ENCODE measurements around the gene CEMP1.
A peak's percentile ranks its signal among the peaks of the same experiment; 100 is the strongest.
"Not testable (repeated sequence)": the region's sequence is repeated elsewhere in the genome, so short reads cannot be mapped to it uniquely, and the experiment has no call there.

CEMP1 gene

GRCh38 chr16:2535625-2536013 lies 4.4 kb upstream of the CEMP1 start:
- DNase-seq, result no peak

DNA sequence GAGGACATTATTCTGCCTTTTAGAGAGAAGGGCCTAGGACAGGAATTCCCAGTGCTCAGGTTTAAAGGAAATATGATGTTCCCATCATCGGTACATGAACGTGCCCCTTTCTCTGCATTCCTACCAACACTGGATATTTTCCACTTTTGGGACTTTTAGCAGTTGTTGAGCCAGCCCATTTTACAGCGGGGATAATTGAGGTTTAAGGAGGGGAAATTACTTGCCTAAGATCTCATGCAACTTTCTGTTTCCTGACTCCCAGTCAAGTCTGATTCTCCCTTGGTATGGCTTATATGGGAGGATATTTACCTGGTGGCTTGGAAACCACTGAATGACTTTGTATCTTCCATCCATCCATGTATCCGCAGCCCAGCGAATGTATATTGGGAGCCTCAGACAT lies 3.1 kb upstream of the CEMP1 start:
- DNase-seq, result not testable (repeated sequence)

- DNase-seq, result no peak
Measured at GRCh38 chr16:2533912-2534311, 2.7 kb upstream of the CEMP1 start.

DNA sequence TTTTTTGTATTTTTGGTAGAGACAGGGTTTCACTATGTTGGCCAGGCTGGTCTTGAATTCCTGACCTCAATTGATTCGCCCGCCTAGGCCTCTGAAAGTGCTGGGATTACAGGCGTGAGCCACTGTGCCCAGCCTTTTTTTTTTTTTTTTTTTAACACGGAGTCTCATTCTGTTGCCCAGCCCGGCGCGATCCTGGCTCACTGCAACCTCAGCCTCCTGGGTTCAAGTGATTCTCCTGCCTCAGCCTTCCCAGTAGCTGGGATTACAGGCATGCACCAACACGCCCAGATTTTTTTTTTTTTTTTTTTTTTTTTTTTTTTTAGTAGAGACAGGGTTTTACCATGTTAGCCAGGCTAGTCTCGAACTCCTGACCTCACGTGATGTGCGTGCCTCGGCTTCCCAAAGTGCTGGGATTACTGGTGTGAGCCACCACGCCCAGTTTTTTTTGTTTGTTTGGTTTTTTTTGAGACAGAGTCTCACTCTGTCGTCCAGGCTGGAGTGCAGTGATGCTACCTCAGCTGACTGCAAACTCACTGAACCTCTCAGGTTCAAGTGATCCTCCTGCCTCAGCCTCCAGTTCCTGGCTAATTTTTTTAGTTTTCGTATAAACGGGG lies 2.0 kb upstream of the CEMP1 start:
- not testable (repeated sequence) for DNase-seq

GRCh38 chr16:2532494-2533141 lies 1.4 kb upstream of the CEMP1 start:
- DNase-seq, result peak; percentile 35

GRCh38 chr16:2531696-2532493 lies 687 bp upstream of the CEMP1 start:
- DNase-seq, result peak; percentile 82

DNA sequence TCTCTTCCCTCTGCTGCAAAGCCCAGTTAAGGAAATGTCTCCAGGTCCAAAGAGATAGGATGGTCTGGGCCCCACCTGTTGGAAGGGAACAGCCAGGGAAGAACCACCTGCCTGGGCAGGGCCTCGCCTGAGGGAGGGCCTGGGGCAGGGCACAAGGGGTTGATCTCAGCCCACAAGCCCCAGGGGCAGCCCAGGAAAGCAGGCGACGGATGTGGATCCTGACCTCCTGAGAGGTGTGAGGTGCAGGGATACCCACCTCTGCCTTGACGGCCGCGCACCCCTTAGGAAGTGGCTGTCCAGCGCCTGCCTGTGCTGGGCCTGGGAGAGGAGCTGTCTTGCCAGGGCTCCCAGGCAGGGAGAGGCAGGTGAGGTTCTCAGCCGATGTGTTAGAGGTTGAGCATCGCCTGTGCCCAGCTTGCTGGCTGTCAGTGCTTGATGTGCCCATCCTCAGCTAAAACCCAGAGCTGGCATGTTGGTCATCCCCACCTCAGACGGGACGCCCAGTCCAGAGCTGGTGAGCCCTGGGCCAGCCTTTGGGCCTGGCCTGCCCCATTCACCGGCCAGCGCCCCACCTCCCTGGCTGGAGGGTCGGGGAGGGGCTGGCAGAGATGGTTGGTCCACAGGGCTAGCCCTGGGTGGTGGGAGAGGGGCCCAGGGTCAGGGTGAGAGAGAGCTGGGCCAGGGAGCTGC lies 434 bp downstream of the CEMP1 start:
- no peak for DNase-seq

DNA sequence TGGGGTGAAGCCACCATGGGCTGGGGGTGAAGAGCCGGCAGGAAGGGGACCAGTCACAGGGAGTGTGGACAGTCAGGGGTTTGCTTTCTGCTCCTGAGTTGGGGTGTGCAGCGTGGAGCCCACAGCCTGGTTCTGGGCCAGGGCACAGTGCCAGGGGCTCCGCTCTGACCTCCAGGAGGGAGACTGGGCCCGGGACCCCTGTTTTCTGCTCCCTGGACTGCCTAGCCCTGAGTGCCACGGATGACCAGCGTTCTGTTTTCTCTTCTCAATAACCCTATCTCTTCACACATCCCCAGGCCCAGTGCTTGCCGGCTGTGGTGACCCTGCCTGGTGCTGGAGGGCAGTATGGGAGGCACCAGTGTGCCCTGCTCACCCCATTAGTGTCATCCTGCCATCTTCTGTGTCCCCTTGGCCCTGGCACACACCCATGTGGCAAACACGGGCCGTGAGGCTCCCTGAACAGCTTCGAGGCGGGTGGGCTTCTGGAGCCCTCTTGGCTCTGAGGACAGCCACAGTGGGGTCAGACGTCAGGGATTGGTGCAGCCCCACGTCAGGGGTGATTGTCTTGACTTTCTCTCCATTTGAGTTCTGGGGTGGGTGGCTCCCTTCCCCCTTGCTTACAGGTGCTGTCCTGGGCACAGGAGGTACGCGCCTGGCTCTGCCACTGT lies 1.1 kb downstream of the CEMP1 start:
- DNase-seq, result no peak

- no peak for DNase-seq
Measured at GRCh38 chr16:2529061-2529931, 1.9 kb downstream of the CEMP1 start.

- DNase-seq, result no peak
Measured at GRCh38 chr16:2528161-2529060, 2.8 kb downstream of the CEMP1 start.

- no peak for DNase-seq
Measured at GRCh38 chr16:2527784-2528100, 3.5 kb downstream of the CEMP1 start.

- no peak for DNase-seq
Measured at GRCh38 chr16:2527071-2527783, 4.0 kb downstream of the CEMP1 start.

GRCh38 chr16:2526135-2526534 lies 5.1 kb downstream of the CEMP1 start:
- no peak for DNase-seq

DNA sequence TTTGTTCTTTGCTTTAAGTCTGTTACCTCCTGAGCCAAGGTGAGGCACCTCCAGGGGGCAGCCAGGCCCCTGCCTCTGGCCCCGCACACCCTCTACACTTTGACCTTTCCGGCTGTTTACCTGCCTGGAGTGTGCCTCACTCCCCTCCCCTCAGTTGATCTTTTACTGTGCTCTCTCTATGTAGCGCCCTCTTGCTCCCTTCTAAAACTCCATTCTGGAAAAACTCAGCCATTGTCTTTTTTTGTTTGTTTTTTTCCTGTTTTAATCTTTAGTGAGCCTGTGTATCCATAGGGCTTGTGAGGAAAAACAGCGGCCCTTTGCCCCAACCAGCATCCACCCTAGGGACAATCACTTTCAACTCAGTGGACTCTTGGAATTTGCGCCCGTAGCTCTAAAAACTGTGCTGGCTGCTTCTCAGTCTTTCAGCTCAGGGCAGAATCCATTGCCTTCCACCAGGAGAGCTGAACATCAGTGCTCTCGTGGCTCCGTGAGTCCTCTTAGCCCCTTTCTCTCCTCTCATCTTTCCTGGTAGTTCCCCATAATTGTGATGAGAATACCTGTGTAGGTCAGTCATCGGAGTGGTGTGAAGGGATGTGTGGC lies 6.8 kb downstream of the CEMP1 start:
- no peak for DNase-seq

GRCh38 chr16:2523801-2524231 lies 7.4 kb downstream of the CEMP1 start:
- DNase-seq, result no peak

GRCh38 chr16:2520784-2521531 lies 10.2 kb downstream of the CEMP1 start:
- no peak for DNase-seq

- peak; percentile 61 for DNase-seq
Measured at GRCh38 chr16:2520097-2520783, 11.0 kb downstream of the CEMP1 start, which contains the start of gene AMDHD2. Gene AMDHD2 (plus strand): TSS chr16:2520371. CDS start chr16:2520459, 88 bp downstream.

- no peak for DNase-seq
Measured at GRCh38 chr16:2519711-2520080, 11.5 kb downstream of the CEMP1 start.

All from NCI-H1105 (cell line).